GM19193 (cell line): ENCODE measurements around the gene ZNF544.
A peak's percentile ranks its signal among the peaks of the same experiment; 100 is the strongest.

Experiments used
- POLR2A ChIP-seq: IDR thresholded peaks from 4 replicates; pipeline ENCODE4 v1.6.1; 2011; ENCODE audit not compliant: insufficient read depth, insufficient read length; ENCODE audit errors: extremely low read depth

Gene ZNF544

DNA sequence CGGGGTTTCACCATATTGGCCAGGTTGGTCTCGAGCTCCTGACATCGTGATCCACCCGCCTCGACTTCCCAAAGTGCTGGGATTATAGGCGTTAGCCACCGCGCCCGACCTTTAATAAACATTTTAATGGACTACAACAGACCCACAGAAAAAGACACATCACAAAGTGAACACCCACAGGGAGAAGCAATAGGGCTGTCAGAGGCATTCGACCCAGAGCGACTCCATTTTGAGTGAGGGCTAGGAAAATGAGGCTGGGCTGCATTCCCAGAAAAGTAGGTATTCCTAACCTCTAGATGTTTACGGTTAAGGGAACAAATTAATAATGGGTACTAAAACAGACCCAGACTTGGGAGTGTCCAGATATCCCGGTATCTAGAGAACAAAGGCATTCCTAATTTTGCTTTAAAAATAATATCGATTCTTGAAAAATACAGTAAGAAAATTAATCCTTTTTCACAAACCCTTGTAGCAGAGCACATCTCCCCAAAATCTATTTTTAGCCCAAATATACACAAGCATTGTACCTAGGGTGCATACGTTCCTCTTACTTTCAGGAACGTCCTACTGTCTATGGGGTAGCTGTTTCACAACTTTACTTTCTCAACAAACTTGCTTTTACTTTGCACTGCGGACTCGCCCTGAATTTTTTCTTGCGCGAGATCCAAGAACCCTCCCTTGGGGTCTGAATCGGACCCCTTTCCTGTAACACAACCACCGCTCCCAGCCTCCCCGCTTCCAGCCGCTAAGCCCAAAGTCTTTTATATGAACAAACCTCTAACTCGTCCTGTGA lies 49.2 kb downstream of the ZNF544 start:
- no peak for TF ChIP-seq POLR2A

DNA sequence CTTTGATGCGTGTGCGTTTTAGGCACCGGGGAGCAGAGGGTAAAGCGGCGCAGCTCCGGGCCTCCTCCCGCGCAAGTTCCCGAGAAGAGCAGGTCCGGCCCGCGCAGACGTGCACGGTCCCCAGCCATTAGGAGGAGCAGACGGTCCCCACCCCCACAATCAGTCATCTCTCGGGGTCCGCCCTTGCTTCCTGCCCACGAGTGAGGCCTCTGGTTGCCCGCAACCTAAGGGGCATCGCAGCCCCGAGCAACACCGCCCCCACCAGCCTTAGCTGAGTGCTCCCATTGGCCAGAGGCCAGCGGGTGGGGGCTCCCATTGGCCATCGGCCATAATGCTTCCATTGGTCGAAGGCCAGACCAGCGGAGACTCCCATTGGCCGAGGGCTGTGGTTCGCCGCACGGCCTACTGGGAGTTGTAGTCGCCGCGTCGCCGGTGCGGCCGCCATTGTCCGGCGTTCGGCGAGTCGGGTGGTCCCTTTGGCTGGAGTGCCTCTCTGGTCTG lies 49.9 kb downstream of the ZNF544 start, which contains the start of gene ZNF8:
TSS of gene ZNF8 (plus strand) at position 415 of the 501 bp plus-strand sequence. CDS start 127 bp downstream, outside the sequence.
- peak; percentile 85 for TF ChIP-seq POLR2A

DNA sequence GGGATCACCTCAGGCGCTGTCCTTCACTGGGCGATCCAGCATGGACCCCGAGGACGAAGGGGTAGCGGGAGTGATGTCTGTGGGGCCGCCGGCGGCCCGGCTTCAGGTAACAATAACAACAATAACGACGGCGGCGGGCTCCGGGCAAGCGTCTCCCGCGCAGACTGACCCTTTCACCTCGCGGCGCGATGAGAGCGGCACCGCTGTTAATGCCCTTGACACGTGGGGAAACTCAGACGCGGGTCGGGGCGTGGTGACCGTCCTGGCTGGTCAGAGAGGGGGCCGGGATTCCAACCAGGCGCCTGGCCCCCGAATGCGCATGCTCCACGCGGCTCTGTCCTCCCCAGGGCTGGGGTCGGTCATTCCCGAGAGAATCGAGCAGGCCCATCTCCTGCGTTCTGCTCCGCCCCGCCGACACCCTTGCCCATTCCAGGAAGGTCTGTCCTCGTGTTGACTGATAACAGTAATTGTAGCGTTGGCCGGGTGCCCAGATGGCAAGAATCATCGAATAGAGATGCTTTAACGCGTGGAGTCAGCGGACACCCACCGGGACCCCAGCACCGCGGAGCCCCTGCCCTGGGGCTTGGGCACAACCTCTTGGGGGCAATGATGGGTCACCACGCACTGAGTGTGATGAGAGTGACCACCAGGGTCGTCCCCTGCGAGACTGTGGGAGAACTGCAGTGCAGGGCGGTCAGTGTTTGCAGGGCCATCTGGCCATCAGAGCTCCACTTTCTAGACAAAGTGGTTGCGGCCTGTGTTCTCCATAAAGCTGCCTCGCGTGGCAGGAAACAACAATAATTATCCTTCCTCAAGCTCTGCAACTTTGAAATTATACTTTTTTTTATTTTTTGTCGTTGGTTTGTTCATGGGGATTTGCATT lies 50.6 kb downstream of the ZNF544 start:
- no peak for TF ChIP-seq POLR2A

DNA sequence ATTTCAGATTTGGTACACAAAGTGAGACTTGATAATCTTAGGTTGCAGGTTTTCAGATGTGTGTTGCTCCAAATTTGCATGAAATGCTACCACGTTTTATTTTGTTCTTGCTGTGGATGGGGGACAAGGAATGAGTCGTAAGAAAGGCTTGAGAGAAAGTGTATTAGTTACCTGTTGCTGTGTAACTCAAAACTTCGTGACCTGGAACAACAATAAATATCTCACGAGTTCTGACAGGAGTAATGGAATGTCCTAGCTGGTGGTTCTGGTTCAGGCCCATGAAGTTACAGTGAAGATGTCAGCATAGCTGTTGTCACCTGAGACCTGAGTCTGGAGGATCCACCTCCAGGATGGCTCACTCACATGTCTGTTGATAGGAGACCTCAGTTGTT lies 51.2 kb downstream of the ZNF544 start:
- no peak for TF ChIP-seq POLR2A

DNA sequence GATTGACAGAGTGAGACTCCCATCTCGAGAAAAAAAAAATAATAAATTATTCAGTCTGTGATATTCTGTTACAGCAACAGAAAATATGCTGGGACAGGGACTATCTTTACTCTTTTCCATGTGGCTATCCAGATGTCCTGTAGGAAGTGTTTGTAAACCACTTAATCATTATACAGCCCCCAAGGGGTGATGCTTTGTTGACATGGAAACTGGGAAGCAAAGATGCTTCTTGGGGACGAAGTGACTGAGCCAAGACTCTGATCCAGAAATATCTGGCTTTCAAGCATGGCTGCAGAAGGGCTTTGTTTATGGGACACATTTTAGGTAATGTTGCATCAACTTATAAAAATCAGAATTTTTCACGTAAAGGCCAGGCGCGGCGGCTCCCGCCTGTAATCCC lies 55.5 kb downstream of the ZNF544 start:
- no peak for TF ChIP-seq POLR2A

DNA sequence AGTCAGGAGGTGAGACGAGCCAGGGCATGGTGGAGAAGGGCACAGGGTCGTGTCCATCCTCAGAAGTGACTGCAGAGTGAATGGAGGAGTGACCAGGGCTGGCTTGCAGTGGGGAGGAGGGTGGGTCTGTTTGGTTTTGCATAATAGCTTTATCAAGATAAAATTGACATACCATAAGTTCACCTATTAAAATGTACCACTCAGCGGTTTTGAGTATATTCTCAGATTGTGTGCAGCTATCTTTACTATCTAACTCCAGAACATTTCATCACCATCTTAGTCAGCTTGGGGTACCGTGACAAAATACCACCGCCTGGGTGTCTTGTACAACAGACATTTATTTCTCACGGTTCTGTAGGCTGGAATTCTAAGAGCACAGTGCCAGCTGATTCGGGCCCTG lies 63.2 kb downstream of the ZNF544 start:
- TF ChIP-seq POLR2A: no peak

DNA sequence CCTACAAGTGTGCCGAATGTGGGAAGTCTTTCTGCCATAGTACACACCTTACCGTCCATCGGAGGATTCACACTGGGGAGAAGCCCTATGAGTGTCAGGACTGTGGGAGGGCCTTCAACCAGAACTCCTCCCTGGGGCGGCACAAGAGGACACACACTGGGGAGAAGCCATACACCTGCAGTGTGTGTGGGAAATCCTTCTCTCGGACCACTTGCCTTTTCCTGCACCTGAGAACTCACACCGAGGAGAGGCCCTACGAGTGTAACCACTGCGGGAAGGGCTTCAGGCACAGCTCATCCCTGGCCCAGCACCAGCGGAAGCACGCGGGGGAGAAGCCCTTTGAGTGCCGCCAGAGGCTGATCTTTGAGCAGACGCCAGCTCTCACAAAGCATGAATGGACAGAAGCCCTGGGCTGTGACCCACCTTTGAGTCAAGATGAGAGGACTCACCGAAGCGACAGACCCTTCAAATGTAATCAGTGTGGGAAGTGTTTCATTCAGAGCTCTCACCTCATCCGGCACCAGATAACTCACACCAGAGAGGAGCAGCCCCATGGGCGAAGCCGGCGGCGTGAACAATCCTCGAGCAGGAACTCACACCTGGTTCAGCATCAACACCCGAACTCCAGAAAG lies 66.1 kb downstream of the ZNF544 start:
- no peak for TF ChIP-seq POLR2A

DNA sequence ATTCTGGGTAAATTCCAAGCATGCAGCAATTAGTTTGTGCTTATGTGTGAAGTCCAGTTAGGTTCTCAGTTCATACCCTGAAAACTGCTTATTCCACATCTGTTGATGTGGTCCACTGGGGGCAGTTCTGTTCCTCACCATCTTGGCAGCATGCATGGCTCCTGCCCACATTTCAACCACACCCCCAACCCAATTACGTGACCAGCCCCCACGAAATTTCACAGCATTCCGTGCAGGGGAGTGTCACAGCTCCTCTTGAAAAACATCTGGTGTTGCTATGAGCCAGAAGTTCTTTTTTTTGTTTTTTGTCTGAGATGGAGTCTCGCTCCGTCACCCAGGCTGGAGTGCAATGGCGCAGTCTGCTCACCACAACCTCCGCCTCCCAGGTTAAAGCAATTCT lies 67.4 kb downstream of the ZNF544 start:
- no peak for TF ChIP-seq POLR2A

DNA sequence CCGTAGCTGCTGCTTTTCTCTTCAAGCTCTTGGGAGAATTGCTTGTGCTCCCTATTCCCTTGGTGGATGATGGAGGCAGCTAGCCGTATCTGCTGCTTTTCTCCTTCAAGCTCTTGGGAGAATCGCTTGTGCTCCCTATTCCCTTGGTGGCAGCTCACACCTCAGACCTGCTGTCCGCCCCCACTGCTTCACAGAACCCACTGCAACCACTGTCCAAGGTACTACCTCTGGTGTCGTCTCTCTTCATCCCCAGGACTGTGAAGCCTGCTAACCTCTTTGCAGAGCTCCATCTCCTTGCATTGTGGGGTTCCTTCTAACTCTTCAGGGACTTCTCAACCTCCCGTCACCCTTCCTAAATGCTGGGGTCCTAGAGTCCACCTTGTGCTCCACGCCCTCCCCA lies 71.9 kb downstream of the ZNF544 start:
- no peak for TF ChIP-seq POLR2A

DNA sequence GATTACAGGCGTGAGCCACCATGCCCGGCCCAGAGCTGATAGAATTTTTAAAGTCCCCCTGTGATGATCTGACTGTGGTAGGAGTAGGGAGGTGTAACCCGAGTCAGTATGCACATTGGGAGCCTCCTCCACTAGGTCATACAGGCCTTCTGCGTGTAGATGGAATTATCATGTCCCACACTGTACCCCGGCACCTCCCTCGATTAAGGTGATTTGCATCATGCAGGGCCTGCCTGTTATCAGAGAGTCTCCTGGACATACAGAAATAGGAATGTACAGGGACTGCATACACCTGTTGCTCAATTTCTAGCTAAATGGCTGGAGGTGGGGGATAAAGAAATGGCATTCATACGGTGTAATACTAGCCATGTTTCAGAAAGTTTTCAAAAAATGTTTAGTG lies 75.5 kb downstream of the ZNF544 start:
- no peak for TF ChIP-seq POLR2A

DNA sequence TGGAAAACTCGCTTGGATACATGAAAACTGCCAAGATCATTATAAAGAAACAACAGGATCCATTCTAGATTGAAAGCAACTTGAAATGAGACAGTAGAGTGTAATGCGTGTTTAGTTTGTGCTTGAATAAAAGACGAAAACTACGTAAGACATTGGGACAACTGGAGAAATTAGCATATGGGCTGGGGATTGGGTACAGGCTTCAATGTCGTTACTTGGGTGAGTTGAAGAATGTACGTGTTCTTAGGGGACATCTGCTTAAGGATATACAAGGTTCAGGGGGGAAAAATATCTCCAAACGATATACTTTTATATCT lies 76.0 kb downstream of the ZNF544 start:
- TF ChIP-seq POLR2A: no peak

DNA sequence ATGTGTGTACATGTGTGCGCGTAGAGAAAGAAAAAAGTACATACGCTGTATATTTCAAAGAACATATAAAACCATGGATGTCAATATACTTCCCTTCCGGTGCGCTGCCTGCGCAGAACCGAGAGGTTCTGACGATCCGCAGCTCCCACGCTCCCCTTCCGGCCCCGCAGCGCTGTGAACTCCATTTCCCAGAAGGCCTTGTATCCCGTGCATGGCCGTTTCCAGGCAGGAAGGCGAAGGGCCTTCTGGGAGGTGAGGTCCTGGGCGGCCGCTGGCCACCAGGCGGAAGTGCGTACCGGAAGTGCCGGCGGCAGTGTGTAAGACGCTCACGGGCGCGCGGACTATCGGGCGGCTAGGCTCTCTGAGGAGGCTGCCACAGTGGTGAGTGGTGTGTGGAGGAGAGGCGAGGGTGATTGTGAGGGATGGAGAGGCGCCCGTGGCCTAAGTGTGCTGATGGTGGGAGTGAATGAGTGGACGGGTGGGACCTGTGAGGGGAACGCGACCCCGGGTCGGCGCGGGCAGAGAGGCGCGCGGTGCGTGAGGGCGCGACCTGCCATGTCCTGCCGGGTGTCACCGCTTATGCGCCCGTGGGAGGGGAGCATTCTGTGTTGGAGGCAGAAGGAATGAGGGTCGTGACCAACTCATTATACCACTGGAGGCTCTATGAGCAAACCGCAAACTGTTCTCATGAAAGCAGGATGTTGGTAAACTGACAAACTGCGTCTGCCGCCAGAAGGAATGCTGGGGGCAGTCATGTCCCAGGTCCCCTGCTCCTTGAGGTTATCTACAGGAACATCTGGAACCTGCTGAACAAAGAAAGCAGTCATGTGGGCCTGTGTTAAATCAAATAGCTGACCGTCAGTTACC lies 76.6 kb downstream of the ZNF544 start, which contains the start of gene ERVK3-1:
TSS of gene ERVK3-1 (plus strand) at position 313 of the 867 bp plus-strand sequence. CDS start 6,792 bp downstream, outside the sequence.
- peak; percentile 97 for TF ChIP-seq POLR2A

DNA sequence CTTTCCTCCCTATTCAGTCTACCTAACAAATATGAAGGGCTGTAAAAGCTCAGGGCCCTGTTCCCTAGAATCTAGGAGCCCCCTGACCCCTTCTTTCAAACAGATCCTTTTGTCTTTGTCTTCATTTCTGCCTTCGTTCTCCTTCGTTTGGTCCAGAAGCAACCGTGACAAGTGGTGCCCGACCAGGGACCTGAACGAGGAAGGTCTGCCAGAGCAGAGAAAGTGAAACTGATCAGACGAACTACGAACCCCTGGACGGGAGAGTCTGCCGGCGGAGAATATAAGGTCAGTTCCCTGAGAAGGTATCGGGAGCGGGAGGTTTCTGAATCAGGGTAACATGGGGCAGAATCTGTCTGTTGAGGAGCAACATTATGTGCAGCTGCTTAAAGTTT lies 77.2 kb downstream of the ZNF544 start:
- no peak for TF ChIP-seq POLR2A

DNA sequence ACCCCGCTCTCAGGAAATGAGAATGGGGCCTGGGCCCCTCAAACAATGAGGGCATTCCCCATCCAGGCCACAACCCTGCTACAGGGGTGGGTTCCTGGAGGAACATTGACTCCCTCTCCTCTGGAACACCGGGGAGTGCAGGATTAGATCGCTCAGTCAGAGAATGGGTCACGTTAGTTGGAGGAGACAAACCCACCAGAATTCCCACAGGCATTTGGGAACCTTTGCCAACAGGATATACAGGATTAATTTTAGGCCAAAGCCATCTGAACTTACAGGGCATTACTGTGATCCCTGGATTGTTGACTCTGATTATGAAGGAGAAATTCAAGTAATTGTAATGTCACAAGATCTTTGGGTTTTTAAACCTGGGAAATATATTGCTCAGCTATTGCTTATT lies 79.0 kb downstream of the ZNF544 start:
- TF ChIP-seq POLR2A: no peak
